ENCODE data around the gene CCDC167. TPM values are rescaled to one million over a fixed set of nuclear protein-coding genes. Genes with fewer than 3 reads are reported as not detected.
"Not testable (repeated sequence)": the region's sequence is repeated elsewhere in the genome, so short reads cannot be mapped to it uniquely, and the experiment has no call there.

CCDC167 gene
- total and polyA plus RNA-seq, 5 experiments from 2014 or later: 17.9 to 74.7 (median 64.3) TPM

DNA sequence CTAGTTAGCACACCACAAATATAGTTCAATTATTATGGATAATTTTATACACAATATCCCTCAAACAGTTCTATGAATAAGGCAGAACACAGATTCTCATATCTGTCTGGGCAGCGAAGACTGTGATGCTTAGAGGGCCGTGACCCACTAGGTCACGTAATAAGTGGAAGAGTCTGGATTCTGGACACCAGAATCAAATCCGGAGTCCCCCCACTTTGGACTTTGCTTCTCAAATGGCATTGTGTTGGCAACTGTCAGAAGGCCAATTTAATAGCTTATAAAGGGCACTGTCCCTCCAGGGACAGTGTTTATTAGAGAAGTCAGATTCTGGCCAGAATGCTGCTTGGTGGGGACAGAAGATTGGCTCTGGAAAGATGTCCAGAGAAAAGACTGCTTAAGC is 6.8 kb upstream of the CCDC167 start:
- Mint-ChIP-seq H3K27me3 (no peaks in the 10 kb centered on the region), H3K27ac (peak overlapping the region in 9 of 10 donors; percentile 71 to 100 (median 96)), H3K4me3 (peak overlapping the region in 2 of 10 donors; percentile 12 to 31), H3K9me3 (peaks cover 0 to 2% (median 0%) of the 10 kb centered on the region in 9 donors), H3K36me3 (no peaks in the 10 kb centered on the region), H3K4me1 (peaks cover 44 to 88% (median 74%) of the 10 kb centered on the region in 4 donors)
- ATAC-seq (no peak), DNase-seq (no peak)
- POLR2A ChIA-PET: interaction anchor here (1.0 to 9.8 kb wide), 2 partner anchors 8 to 14 kb away, joined by 3 to 330 read pairs; no protein-coding TSS in a partner anchor

- no peak for DNase-seq
- Mint-ChIP-seq H3K36me3 (no peaks in the 10 kb centered on the region), H3K9me3 (no peaks in the 10 kb centered on the region), H3K27me3 (no peaks in the 10 kb centered on the region), H3K4me3 (peak overlapping the region; percentile 51 to 83 (median 78)), H3K4me1 (peaks cover 46 to 93% (median 82%) of the 10 kb centered on the region in 4 donors), H3K27ac (peak overlapping the region; percentile 96 to 100 (median 98))
- no peak for ATAC-seq
- POLR2A ChIA-PET: interaction anchor here (5.9 to 9.8 kb wide), 3 partner anchors 10 to 31 kb away, joined by 20 to 330 read pairs (median 33); no protein-coding TSS in a partner anchor
Observed at GRCh38 chr6:37504024-37504423, 4.3 kb upstream of the CCDC167 start.

- DNase-seq (peak in 1 of 10 donors; percentile 51), ATAC-seq (peak in 1 of 2 donors; percentile 5)
- Mint-ChIP-seq H3K27me3 (no peaks in the 10 kb centered on the region), H3K4me3 (peak overlapping the region; percentile 51 to 83 (median 78)), H3K9me3 (no peaks in the 10 kb centered on the region), H3K4me1 (peaks cover 47 to 91% (median 81%) of the 10 kb centered on the region in 4 donors), H3K27ac (peak overlapping the region; percentile 96 to 100 (median 98)), H3K36me3 (no peaks in the 10 kb centered on the region)
- POLR2A ChIA-PET: interaction anchor here (0.8 to 9.8 kb wide), 7 partner anchors 11 to 56 kb away, joined by 3 to 330 read pairs (median 8); no protein-coding TSS in a partner anchor
Observed at GRCh38 chr6:37503309-37503965, 3.7 kb upstream of the CCDC167 start.

- H3K36me3 Mint-ChIP-seq: no peaks in the 10 kb centered on the region
- peak; percentile 24 to 87 (median 74) for DNase-seq
- H3K27ac Mint-ChIP-seq: peak overlapping the region; percentile 96 to 100 (median 98)
- H3K27me3 Mint-ChIP-seq: no peaks in the 10 kb centered on the region
- ATAC-seq: peak; percentile 65 to 76
- H3K4me3 Mint-ChIP-seq: peak overlapping the region; percentile 55 to 83 (median 78)
- H3K9me3 Mint-ChIP-seq: no peaks in the 10 kb centered on the region
- POLR2A ChIA-PET: interaction anchor here (0.6 to 9.8 kb wide), 11 partner anchors 12 to 902 kb away, joined by 3 to 330 read pairs (median 6); partner anchors contain the start of gene CMTR1
- peaks cover 43 to 89% (median 77%) of the 10 kb centered on the region in 4 donors for H3K4me1 Mint-ChIP-seq
Observed at GRCh38 chr6:37502703-37503291, 3.1 kb upstream of the CCDC167 start.

DNA sequence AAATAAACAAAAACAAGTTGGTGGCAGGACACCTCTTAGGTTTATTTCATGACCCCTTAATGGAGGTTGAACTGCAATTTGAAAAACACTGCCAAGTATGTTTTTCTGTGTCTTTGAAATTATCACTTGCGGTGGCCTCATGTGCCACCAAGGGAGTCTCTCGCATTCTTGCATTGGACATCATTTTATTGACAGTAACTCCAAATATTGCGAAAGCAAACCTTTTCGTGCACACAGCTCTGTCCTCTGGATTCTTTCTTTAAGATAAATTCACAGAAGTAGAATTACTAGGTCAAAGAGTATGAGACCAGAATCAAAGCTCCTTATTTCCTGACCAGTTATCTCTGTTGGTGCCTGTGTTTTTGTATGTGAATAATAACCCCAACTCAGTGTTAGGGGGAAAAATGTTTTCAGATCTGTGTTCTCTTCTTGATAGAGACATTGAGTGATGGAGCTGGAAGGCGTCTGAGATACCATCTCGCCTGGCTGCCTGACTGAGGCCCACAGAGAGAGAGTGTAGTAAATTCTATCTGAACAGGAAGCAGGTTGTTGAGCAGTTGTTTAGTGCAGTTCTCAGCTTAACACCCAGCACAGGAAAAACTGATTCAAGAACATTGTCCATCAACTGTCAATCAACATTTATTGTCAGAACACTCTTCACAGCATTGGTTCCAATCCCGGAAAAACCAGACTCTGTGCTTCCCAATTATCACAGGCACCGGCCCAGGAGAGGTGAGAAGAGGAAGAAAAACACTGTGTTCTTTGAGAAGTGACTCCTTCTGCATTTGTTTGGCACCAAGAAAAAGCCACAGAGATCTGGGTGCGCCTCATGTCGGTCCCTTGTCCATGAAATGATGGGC is 2.2 kb upstream of the CCDC167 start:
- peak overlapping the region; percentile 55 to 83 (median 78) for H3K4me3 Mint-ChIP-seq
- ATAC-seq (peak; percentile 21 to 26), DNase-seq (peak in 5 of 10 donors; percentile 41 to 60 (median 55))
- H3K9me3 Mint-ChIP-seq: no peaks in the 10 kb centered on the region
- POLR2A ChIA-PET: interaction anchor here (0.6 to 9.8 kb wide), 11 partner anchors 11 to 901 kb away, joined by 3 to 330 read pairs (median 6); partner anchors contain the start of genes CMTR1 and MDGA1
- H3K36me3 Mint-ChIP-seq: no peaks in the 10 kb centered on the region
- peak overlapping the region; percentile 96 to 100 (median 98) for H3K27ac Mint-ChIP-seq
- peaks cover 43 to 91% (median 74%) of the 10 kb centered on the region in 4 donors for H3K4me1 Mint-ChIP-seq
- no peaks in the 10 kb centered on the region for H3K27me3 Mint-ChIP-seq

DNA sequence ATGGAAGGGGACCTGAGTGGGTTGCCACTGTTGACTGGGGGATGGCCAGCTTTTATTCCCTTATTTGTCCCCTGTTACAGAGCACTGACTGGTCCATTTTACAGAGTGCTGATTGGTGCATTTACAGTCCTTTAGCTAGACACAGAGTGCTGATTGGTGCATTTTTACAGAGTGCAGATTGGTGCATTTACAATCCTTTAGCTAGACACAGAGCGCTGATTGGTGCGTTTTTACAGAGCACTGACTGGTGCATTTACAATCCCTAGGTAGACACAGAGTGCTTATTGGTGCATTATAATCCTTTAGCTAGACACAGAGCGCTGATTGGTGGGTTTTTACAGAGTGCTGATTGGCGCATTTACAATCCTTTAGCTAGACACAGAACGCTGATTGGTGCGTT is 1.2 kb upstream of the CCDC167 start:
- not testable (repeated sequence) for ATAC-seq, H3K9me3 Mint-ChIP-seq, DNase-seq, H3K27me3 Mint-ChIP-seq, H3K36me3 Mint-ChIP-seq
- peak overlapping the region in 6 of 10 donors; percentile 9 to 93 (median 34) for H3K4me3 Mint-ChIP-seq
- peaks cover 42 to 88% (median 70%) of the 10 kb centered on the region in 4 donors for H3K4me1 Mint-ChIP-seq
- POLR2A ChIA-PET: interaction anchor here (1.2 to 9.8 kb wide), 8 partner anchors 10 to 123 kb away, joined by 4 to 330 read pairs (median 8); partner anchors contain the start of gene CMTR1
- peak overlapping the region; percentile 17 to 100 (median 96) for H3K27ac Mint-ChIP-seq

DNA sequence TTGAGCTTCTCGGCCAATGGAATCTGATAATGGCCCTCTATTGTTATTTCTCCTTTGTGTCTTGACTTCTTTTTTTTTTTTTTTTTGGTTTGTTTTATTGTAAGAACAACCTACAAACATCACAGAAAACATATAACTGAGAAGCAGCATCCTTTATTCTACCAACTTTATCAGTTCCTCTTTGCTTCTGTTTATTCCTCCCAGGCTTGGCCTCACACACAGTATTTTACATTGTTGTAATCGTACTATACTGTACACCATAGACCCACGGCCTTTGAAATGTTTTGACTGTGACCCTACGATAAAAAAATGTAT is 558 bp upstream of the CCDC167 start:
- POLR2A ChIA-PET: interaction anchor here (1.2 to 9.8 kb wide), 6 partner anchors 9 to 123 kb away, joined by 3 to 330 read pairs (median 12); no protein-coding TSS in a partner anchor

GRCh38 chr6:37496951-37497885 is 2.5 kb downstream of the CCDC167 start:
- Mint-ChIP-seq H3K4me3 (peak overlapping the region in 2 of 10 donors; percentile 45 to 55), H3K9me3 (no peaks in the 10 kb centered on the region), H3K4me1 (peaks cover 25 to 71% (median 42%) of the 10 kb centered on the region in 4 donors), H3K27ac (peak overlapping the region in 3 of 10 donors; percentile 5 to 58 (median 5)), H3K27me3 (no peaks in the 10 kb centered on the region), H3K36me3 (no peaks in the 10 kb centered on the region)
- DNase-seq (no peak), ATAC-seq (no peak)
- POLR2A ChIA-PET: no interaction called here

More for the DNA sequence above, 558 bp upstream of the CCDC167 start:
- Mint-ChIP-seq H3K4me1 (peaks cover 38 to 86% (median 66%) of the 10 kb centered on the region in 4 donors), H3K36me3 (no peaks in the 10 kb centered on the region), H3K27me3 (no peaks in the 10 kb centered on the region), H3K9me3 (no peaks in the 10 kb centered on the region), H3K4me3 (peak overlapping the region; percentile 91 to 99 (median 97)), H3K27ac (peak overlapping the region; percentile 92 to 99 (median 96))
- no peak for DNase-seq
- ATAC-seq: no peak

- Mint-ChIP-seq H3K27ac (peak overlapping the region in 2 of 10 donors; percentile 27 to 47), H3K4me3 (peak overlapping the region in 1 of 10 donors; percentile 14), H3K4me1 (peaks cover 26 to 71% (median 41%) of the 10 kb centered on the region in 4 donors), H3K36me3 (no peaks in the 10 kb centered on the region), H3K9me3 (no peaks in the 10 kb centered on the region), H3K27me3 (no peaks in the 10 kb centered on the region)
- POLR2A ChIA-PET: interaction anchor here (0.7 to 1.4 kb wide), 3 partner anchors 13 to 65 kb away, joined by 3 to 9 read pairs (median 3); no protein-coding TSS in a partner anchor
- ATAC-seq (no peak), DNase-seq (no peak)
Observed at GRCh38 chr6:37495244-37495934, 4.3 kb downstream of the CCDC167 start.

- H3K27me3 Mint-ChIP-seq: no peaks in the 10 kb centered on the region
- ATAC-seq (no peak), DNase-seq (no peak)
- H3K27ac Mint-ChIP-seq: peak overlapping the region in 1 of 10 donors; percentile 19
- H3K36me3 Mint-ChIP-seq: no peaks in the 10 kb centered on the region
- H3K4me1 Mint-ChIP-seq: peaks cover 25 to 71% (median 41%) of the 10 kb centered on the region in 4 donors
- POLR2A ChIA-PET: no interaction called here
- H3K9me3 Mint-ChIP-seq: no peaks in the 10 kb centered on the region
- no peak overlapping the region for H3K4me3 Mint-ChIP-seq
Observed at GRCh38 chr6:37493661-37493995, 6.1 kb downstream of the CCDC167 start.
